HCT116 (cell line): Measurements from ENCODE around the gene INS. TPM values are rescaled to one million over a fixed set of nuclear protein-coding genes. Genes with fewer than 3 reads are reported as not detected.
A peak's percentile ranks its signal among the peaks of the same experiment; 100 is the strongest.

Experiments used
- ATAC-seq: fragments of 200-7000 bp; cut with Tn5 transposase; 2 replicates; pipeline ENCODE4 v1.9.1; 2020; ENCODE audit warnings: mild to moderate bottlenecking, moderate library complexity
- BruUV-seq: library from RNA; stranded (reverse); fragments of 400-500 nt; replicated peaks from 2 replicates; lab custom pipeline; 2021; lab: Mats Ljungman, UMichigan
- CTCF ChIA-PET: fragments of 300-600 bp; sonication (Branson Sonifier 250); formaldehyde crosslinking; loops from one replicate; lab custom pipeline; 2021; ENCODE audit warnings: antibody characterized with exemption; lab: Charles Lee
- POLR2A ChIA-PET: fragments of 300-600, 350-600 bp; sonication (Branson Sonifier 250); formaldehyde crosslinking; loops from one replicate; lab custom pipeline; 2021; ENCODE audit warnings: antibody characterized with exemption; lab: Charles Lee
- RAD21 ChIA-PET, 2 experiments: fragments of 300-600 bp; sonication (Branson Sonifier 250); formaldehyde crosslinking; loops; one replicate each; lab custom pipeline; 2023; ENCODE audit warnings: low total read pairs in 2 of 2; ENCODE audit not compliant: uncharacterized antibody in 2 of 2, unreplicated experiment in 2 of 2, low non-redundant PET in 1 of 2; lab: Charles Lee
- DNase-seq: peaks from one replicate; pipeline ENCODE4 v3.0.0-alpha.2; 2010; ENCODE audit warnings: low read depth, low spot score
- H2AFZ ChIP-seq: fragments of 200-600 bp; shearing (Covaris generic), sonication (generic); 2 replicates; pipeline ENCODE4 v1.6.1; 2017; ENCODE audit warnings: low read depth, mixed run types, mixed read lengths, antibody characterized with exemption, low read length; ENCODE audit not compliant: poor library complexity, severe bottlenecking
- H3K27ac ChIP-seq: 2 replicates; pipeline ENCODE4 v1.5.1; 2012; ENCODE audit warnings: low read depth, low read length
- H3K27me3 ChIP-seq: fragments of 200-600 bp; sonication (generic); 2 replicates; pipeline ENCODE4 v1.6.1; 2016; ENCODE audit warnings: mixed run types, low read length, mixed read lengths; ENCODE audit not compliant: insufficient read depth
- H3K36me3 ChIP-seq, 2 experiments: fragments of 200-500 bp in 1 of 2; fragments of 200-600 bp in 1 of 2; sonication (Bioruptor generic) in 1 of 2; sonication (generic) in 1 of 2; 2 replicates each; pipeline versions ENCODE4 v1.5.1 to v1.6.1; 2014 to 2016; ENCODE audit warnings: low read length in 2 of 2, inconsistent platforms in 1 of 2, mixed read lengths in 1 of 2, mixed run types in 1 of 2; ENCODE audit not compliant: insufficient read depth in 2 of 2, control insufficient read depth in 1 of 2
- H3K4me1 ChIP-seq, 2 experiments: fragments of 200-600 bp in 1 of 2; sonication (generic) in 1 of 2; 2 replicates each; pipeline versions ENCODE4 v1.5.1 to v1.6.1; 2012 to 2017; ENCODE audit warnings: low read length in 2 of 2, inconsistent platforms in 1 of 2, mild to moderate bottlenecking in 1 of 2, mixed read lengths in 1 of 2, mixed run types in 1 of 2, moderate library complexity in 1 of 2; ENCODE audit not compliant: insufficient read depth in 2 of 2, control insufficient read depth in 1 of 2
- H3K4me2 ChIP-seq: fragments of 200-600 bp; sonication (generic); 2 replicates; pipeline ENCODE4 v1.6.1; 2017; ENCODE audit warnings: mixed run types, low read length, mixed read lengths
- H3K4me3 ChIP-seq, 2 experiments: fragments of 200-600 bp in 1 of 2; sonication (generic) in 1 of 2; replicated peaks in 1 of 2; 2 replicates each; pipeline ENCODE4 v1.5.1; 2011 to 2016; ENCODE audit warnings: low read length in 2 of 2, control low read depth in 1 of 2, low read depth in 1 of 2, mild to moderate bottlenecking in 1 of 2, mixed read lengths in 1 of 2, mixed run types in 1 of 2
- H3K79me2 ChIP-seq: fragments of 200-600 bp; sonication (generic); 2 replicates; pipeline ENCODE4 v1.6.1; 2017; ENCODE audit warnings: mild to moderate bottlenecking, mixed run types, low read length, moderate library complexity, mixed read lengths; ENCODE audit not compliant: insufficient read depth
- H3K9ac ChIP-seq: fragments of 200-600 bp; sonication (generic); 2 replicates; pipeline ENCODE4 v1.6.1; 2016; ENCODE audit warnings: low read length, mixed read lengths
- H3K9me2 ChIP-seq: fragments of 200-600 bp; sonication (generic), shearing (Covaris generic); 2 replicates; pipeline ENCODE4 v1.6.1; 2017; ENCODE audit warnings: mixed run types, mild to moderate bottlenecking, moderate library complexity; ENCODE audit not compliant: insufficient read depth
- H3K9me3 ChIP-seq, 2 experiments: fragments of 200-500 bp in 1 of 2; fragments of 200-600 bp in 1 of 2; sonication (Bioruptor generic) in 1 of 2; sonication (generic) in 1 of 2; 2 replicates each; pipeline ENCODE4 v1.6.1; 2014 to 2017; ENCODE audit warnings: low read length in 2 of 2, mixed read lengths in 2 of 2, inconsistent platforms in 1 of 2, low read depth in 1 of 2, mild to moderate bottlenecking in 1 of 2, mixed run types in 1 of 2, moderate library complexity in 1 of 2; ENCODE audit not compliant: control insufficient read depth in 1 of 2, insufficient read depth in 1 of 2
- H4K20me1 ChIP-seq: fragments of 200-600 bp; sonication (generic), shearing (Covaris generic); 2 replicates; pipeline ENCODE4 v1.6.1; 2017; ENCODE audit warnings: mixed run types, mild to moderate bottlenecking, moderate library complexity; ENCODE audit not compliant: insufficient read depth
- CBX3 ChIP-seq: IDR thresholded peaks from 2 replicates; pipeline ENCODE4 v1.6.1; 2012; ENCODE audit warnings: low read depth
- CEBPB ChIP-seq: IDR thresholded peaks from 2 replicates; pipeline ENCODE4 v1.6.1; 2012; ENCODE audit warnings: low read depth
- EZH2phosphoT487 ChIP-seq: fragments of 200-600 bp; IDR thresholded peaks from 2 replicates; pipeline ENCODE4 v1.6.1; 2018; ENCODE audit warnings: antibody characterized with exemption, borderline replicate concordance
- FOSL1 ChIP-seq: IDR thresholded peaks from 2 replicates; pipeline ENCODE4 v1.6.1; 2012; ENCODE audit warnings: low read depth
- JUND ChIP-seq: IDR thresholded peaks from 2 replicates; pipeline ENCODE4 v1.6.1; 2012
- POLR2A ChIP-seq: IDR thresholded peaks from 2 replicates; pipeline ENCODE4 v1.7.0; 2011; ENCODE audit warnings: borderline replicate concordance; ENCODE audit not compliant: insufficient read depth, insufficient read length; ENCODE audit errors: extremely low read depth
- POLR2AphosphoS5 ChIP-seq: IDR thresholded peaks from 2 replicates; pipeline ENCODE4 v1.6.1; 2011; ENCODE audit warnings: mild to moderate bottlenecking, low read depth, low read length, moderate library complexity
- SIN3A ChIP-seq: IDR thresholded peaks from 2 replicates; pipeline ENCODE4 v1.6.1; 2012; ENCODE audit warnings: low read depth
- TCF7L2 ChIP-seq: IDR thresholded peaks from 2 replicates; pipeline ENCODE4 v1.7.0; 2011; ENCODE audit warnings: borderline replicate concordance, inconsistent platforms; ENCODE audit not compliant: insufficient read depth, insufficient read length; ENCODE audit errors: extremely low read depth
- YY1 ChIP-seq: IDR thresholded peaks from 2 replicates; pipeline ENCODE4 v1.6.1; 2011; ENCODE audit warnings: low read length, low read depth, moderate library complexity, mild to moderate bottlenecking; ENCODE audit not compliant: insufficient replicate concordance; ENCODE audit errors: extremely low read depth
- ZFX ChIP-seq: fragments of 450-650 bp; IDR thresholded peaks from 2 replicates; pipeline ENCODE4 v1.6.1; 2017
- ZNF274 ChIP-seq: fragments of 200-500 bp; sonication (Bioruptor generic); IDR thresholded peaks from 2 replicates; pipeline ENCODE4 v1.6.1; 2014; ENCODE audit warnings: mild to moderate bottlenecking, low read depth, low read length, inconsistent platforms
- intact Hi-C: fragments of 100-400 bp; cut with micrococcal nuclease; formaldehyde crosslinking; loops from 2 replicates; pipeline ENCODE4 v1.10.0; 2022
- total RNA-seq: library from RNA; stranded (reverse); gene quantifications from one replicate; pipeline ENCODE4 v1.2.1, GENCODE V29; 2021; ENCODE audit not compliant: unreplicated experiment
- TF ChIP-seq, protein P1 (sequence below): IDR thresholded peaks from 2 replicates; pipeline ENCODE4 v1.6.1; 2012
- TF ChIP-seq, protein P2 (sequence below): IDR thresholded peaks from 2 replicates; pipeline ENCODE4 v1.6.1; 2012
- TF ChIP-seq, protein P3 (sequence below): IDR thresholded peaks from 2 replicates; pipeline ENCODE4 v1.6.1; 2012; ENCODE audit warnings: low read depth
- TF ChIP-seq, protein P4 (sequence below), 3 experiments: fragments of 200-600 bp in 1 of 3; sonication (generic) in 1 of 3; IDR thresholded peaks in 2 of 3; conservative IDR thresholded peaks in 1 of 3; 2 replicates each; pipeline ENCODE4 v1.5.1; 2012 to 2017; ENCODE audit warnings: low read depth in 2 of 3, low read length in 2 of 3, antibody characterized with exemption in 1 of 3, borderline replicate concordance in 1 of 3, control low read depth in 1 of 3, mild to moderate bottlenecking in 1 of 3, mixed read lengths in 1 of 3, mixed run types in 1 of 3, moderate library complexity in 1 of 3; ENCODE audit not compliant: insufficient read depth in 1 of 3

INS gene
- total RNA-seq, 1 experiment from 2014 or later: 0.44 TPM

DNA sequence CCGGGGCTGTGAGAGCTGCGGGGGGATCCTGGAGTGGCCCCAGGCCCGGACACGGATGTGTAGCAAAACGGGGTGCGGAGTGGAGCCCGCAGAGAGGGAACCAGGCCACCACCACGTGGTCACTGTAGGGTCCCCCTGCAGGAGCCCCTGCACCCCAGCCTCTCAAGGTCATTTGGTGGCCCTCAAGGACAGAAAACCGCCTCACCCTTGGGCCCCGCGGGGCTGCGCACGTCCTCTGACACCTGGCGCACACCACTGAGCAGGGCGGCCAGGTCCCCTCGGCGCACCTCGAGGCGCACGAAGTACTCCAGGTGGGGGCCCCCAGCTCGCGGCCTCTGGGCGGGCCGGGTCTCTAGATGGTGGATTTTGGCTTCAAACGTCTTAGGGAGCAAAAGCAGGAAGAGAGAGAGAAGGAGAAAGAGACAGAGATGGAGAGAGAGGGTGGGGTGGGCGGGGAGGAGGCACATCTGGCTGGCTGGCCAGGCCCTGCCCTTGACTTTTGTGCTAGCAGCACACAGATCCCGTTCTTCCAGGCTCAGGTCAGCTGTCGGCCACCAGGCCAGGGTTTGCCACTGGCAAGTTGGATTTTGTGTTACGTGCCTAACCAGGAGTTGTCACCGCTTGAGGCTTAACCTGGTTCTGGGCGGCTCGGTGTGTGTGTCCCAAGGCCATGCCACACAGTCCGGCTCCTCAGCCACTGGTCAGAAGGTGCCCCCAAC lies 7.4 kb upstream of the INS start:
- peaks cover 2 to 21% of the 10 kb centered on the region in 2 experiments; a peak in 3 of 4 replicates for H3K4me1 ChIP-seq
- H3K27ac ChIP-seq: no peak overlapping the region
- no peak for ATAC-seq
- no peaks in the 10 kb centered on the region for H3K36me3 ChIP-seq
- ChIA-PET RAD21 (interaction anchor here in 1 of 2 experiments (0.7 kb wide), 1 partner anchor 125 kb away, joined by 3 read pairs; no protein-coding TSS in a partner anchor), CTCF (interaction anchor here (0.6 to 1.4 kb wide), 4 partner anchors 10 to 664 kb away, joined by 3 to 4 read pairs (median 3); no protein-coding TSS in a partner anchor), POLR2A (no interaction called here)
- no peaks in the 10 kb centered on the region for H3K27me3 ChIP-seq
- no peaks in the 10 kb centered on the region for H3K9me3 ChIP-seq
- peak overlapping the region; percentile 47 for H3K4me2 ChIP-seq
- no peaks in the 10 kb centered on the region for H4K20me1 ChIP-seq
- H2AFZ ChIP-seq: no peak overlapping the region
- H3K79me2 ChIP-seq: no peaks in the 10 kb centered on the region
- TF ChIP-seq JUND: no peak
- TF ChIP-seq YY1: no peak
- TF ChIP-seq POLR2AphosphoS5: no peak
- no peak for TF ChIP-seq EZH2phosphoT487
- TF ChIP-seq, protein P1, sequence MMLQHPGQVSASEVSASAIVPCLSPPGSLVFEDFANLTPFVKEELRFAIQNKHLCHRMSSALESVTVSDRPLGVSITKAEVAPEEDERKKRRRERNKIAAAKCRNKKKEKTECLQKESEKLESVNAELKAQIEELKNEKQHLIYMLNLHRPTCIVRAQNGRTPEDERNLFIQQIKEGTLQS: no peak
- TF ChIP-seq, protein P2, sequence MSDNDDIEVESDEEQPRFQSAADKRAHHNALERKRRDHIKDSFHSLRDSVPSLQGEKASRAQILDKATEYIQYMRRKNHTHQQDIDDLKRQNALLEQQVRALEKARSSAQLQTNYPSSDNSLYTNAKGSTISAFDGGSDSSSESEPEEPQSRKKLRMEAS: no peak
- no peak for TF ChIP-seq POLR2A
- TF ChIP-seq, protein P3, sequence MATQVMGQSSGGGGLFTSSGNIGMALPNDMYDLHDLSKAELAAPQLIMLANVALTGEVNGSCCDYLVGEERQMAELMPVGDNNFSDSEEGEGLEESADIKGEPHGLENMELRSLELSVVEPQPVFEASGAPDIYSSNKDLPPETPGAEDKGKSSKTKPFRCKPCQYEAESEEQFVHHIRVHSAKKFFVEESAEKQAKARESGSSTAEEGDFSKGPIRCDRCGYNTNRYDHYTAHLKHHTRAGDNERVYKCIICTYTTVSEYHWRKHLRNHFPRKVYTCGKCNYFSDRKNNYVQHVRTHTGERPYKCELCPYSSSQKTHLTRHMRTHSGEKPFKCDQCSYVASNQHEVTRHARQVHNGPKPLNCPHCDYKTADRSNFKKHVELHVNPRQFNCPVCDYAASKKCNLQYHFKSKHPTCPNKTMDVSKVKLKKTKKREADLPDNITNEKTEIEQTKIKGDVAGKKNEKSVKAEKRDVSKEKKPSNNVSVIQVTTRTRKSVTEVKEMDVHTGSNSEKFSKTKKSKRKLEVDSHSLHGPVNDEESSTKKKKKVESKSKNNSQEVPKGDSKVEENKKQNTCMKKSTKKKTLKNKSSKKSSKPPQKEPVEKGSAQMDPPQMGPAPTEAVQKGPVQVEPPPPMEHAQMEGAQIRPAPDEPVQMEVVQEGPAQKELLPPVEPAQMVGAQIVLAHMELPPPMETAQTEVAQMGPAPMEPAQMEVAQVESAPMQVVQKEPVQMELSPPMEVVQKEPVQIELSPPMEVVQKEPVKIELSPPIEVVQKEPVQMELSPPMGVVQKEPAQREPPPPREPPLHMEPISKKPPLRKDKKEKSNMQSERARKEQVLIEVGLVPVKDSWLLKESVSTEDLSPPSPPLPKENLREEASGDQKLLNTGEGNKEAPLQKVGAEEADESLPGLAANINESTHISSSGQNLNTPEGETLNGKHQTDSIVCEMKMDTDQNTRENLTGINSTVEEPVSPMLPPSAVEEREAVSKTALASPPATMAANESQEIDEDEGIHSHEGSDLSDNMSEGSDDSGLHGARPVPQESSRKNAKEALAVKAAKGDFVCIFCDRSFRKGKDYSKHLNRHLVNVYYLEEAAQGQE: no peak
- TF ChIP-seq TCF7L2: no peak
- TF ChIP-seq ZFX: no peak
- no peak for TF ChIP-seq FOSL1
- TF ChIP-seq, protein P4, sequence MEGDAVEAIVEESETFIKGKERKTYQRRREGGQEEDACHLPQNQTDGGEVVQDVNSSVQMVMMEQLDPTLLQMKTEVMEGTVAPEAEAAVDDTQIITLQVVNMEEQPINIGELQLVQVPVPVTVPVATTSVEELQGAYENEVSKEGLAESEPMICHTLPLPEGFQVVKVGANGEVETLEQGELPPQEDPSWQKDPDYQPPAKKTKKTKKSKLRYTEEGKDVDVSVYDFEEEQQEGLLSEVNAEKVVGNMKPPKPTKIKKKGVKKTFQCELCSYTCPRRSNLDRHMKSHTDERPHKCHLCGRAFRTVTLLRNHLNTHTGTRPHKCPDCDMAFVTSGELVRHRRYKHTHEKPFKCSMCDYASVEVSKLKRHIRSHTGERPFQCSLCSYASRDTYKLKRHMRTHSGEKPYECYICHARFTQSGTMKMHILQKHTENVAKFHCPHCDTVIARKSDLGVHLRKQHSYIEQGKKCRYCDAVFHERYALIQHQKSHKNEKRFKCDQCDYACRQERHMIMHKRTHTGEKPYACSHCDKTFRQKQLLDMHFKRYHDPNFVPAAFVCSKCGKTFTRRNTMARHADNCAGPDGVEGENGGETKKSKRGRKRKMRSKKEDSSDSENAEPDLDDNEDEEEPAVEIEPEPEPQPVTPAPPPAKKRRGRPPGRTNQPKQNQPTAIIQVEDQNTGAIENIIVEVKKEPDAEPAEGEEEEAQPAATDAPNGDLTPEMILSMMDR (IDR thresholded peaks at IDR 0.05 in 2 of 3, conservative IDR thresholded peaks at IDR 0.05 in 1 of 3; ENCODE audit: borderline replicate concordance in 1 of 3, insufficient read depth in 1 of 3, low read depth in 2 of 3, low read length in 2 of 3): no peak
- TF ChIP-seq CBX3: no peak
- TF ChIP-seq SIN3A: no peak
- no peak for TF ChIP-seq ZNF274
- no peak for TF ChIP-seq CEBPB
- H3K9me2 ChIP-seq: no peaks in the 10 kb centered on the region
- no peak for DNase-seq
- H3K9ac ChIP-seq: no peak overlapping the region
- intact Hi-C loops: no loop called here
- no peak overlapping the region for H3K4me3 ChIP-seq
- no TSS peak for BruUV-seq
